ENCODE results near the gene UGT1A5. TPM values are rescaled to one million over a fixed set of nuclear protein-coding genes. Genes with fewer than 3 reads are reported as not detected.

UGT1A5 gene
- total RNA-seq, 1 donor from 2014 or later = 1.2 TPM

GRCh38 chr2:233766416-233766815 is 53.7 kb downstream of the UGT1A5 start:
- Histone ChIP-seq H3K27ac (no peak overlapping the region), H3K27me3 (no peaks in the 10 kb centered on the region), H3K4me3 (no peak overlapping the region), H3K36me3 (no peaks in the 10 kb centered on the region), H3K9me3 (no peaks in the 10 kb centered on the region), H3K4me1 (no peaks in the 10 kb centered on the region)
- no peak for DNase-seq (ENCODE audit: extremely low spot score in 2 of 2)
- TF ChIP-seq POLR2A (IDR thresholded peaks at IDR 0.05) = no peak
- no peak for TF ChIP-seq POLR2AphosphoS5 (IDR thresholded peaks at IDR 0.05; ENCODE audit: insufficient read depth in 1 of 2, low read depth in 1 of 2)
- TF ChIP-seq CTCF (IDR thresholded peaks at IDR 0.05) = no peak
- intact Hi-C loops (cut with DNase I) = no loop called here

- Histone ChIP-seq H3K27ac (no peak overlapping the region), H3K4me3 (no peak overlapping the region), H3K4me1 (no peaks in the 10 kb centered on the region), H3K9me3 (no peaks in the 10 kb centered on the region), H3K27me3 (no peaks in the 10 kb centered on the region), H3K36me3 (no peaks in the 10 kb centered on the region)
- DNase-seq (ENCODE audit: extremely low spot score in 2 of 2) = no peak
- intact Hi-C loops (cut with DNase I) = no loop called here
- no peak for TF ChIP-seq CTCF (IDR thresholded peaks at IDR 0.05)
- no peak for TF ChIP-seq POLR2A (IDR thresholded peaks at IDR 0.05)
- TF ChIP-seq POLR2AphosphoS5 (IDR thresholded peaks at IDR 0.05; ENCODE audit: insufficient read depth in 1 of 2, low read depth in 1 of 2) = no peak
Measured at GRCh38 chr2:233768076-233768475, 55.4 kb downstream of the UGT1A5 start.

GRCh38 chr2:233769260-233769659 is 56.6 kb downstream of the UGT1A5 start:
- no peak overlapping the region for H3K4me3 ChIP-seq
- intact Hi-C loops (cut with DNase I) = no loop called here
- H3K4me1 ChIP-seq = no peaks in the 10 kb centered on the region
- TF ChIP-seq POLR2AphosphoS5 (IDR thresholded peaks at IDR 0.05; ENCODE audit: insufficient read depth in 1 of 2, low read depth in 1 of 2) (no peak), CTCF (IDR thresholded peaks at IDR 0.05) (no peak), POLR2A (IDR thresholded peaks at IDR 0.05) (no peak)
- no peaks in the 10 kb centered on the region for H3K36me3 ChIP-seq
- no peak for DNase-seq (ENCODE audit: extremely low spot score in 2 of 2)
- no peaks in the 10 kb centered on the region for H3K9me3 ChIP-seq
- no peaks in the 10 kb centered on the region for H3K27me3 ChIP-seq
- H3K27ac ChIP-seq = no peak overlapping the region

- Histone ChIP-seq H3K27me3 (no peaks in the 10 kb centered on the region), H3K36me3 (no peaks in the 10 kb centered on the region), H3K4me1 (no peaks in the 10 kb centered on the region), H3K4me3 (no peak overlapping the region), H3K27ac (no peak overlapping the region), H3K9me3 (no peaks in the 10 kb centered on the region)
- intact Hi-C loops (cut with DNase I) = no loop called here
- DNase-seq (ENCODE audit: extremely low spot score in 2 of 2) = no peak
- TF ChIP-seq POLR2A (IDR thresholded peaks at IDR 0.05) = no peak
- no peak for TF ChIP-seq CTCF (IDR thresholded peaks at IDR 0.05)
- TF ChIP-seq POLR2AphosphoS5 (IDR thresholded peaks at IDR 0.05; ENCODE audit: insufficient read depth in 1 of 2, low read depth in 1 of 2) = no peak
Measured at GRCh38 chr2:233772153-233772552, 59.4 kb downstream of the UGT1A5 start.

GRCh38 chr2:233772583-233772982 is 59.9 kb downstream of the UGT1A5 start:
- no peak overlapping the region for H3K4me3 ChIP-seq
- no peak for DNase-seq (ENCODE audit: extremely low spot score in 2 of 2)
- no peaks in the 10 kb centered on the region for H3K36me3 ChIP-seq
- no peaks in the 10 kb centered on the region for H3K27me3 ChIP-seq
- H3K9me3 ChIP-seq = no peaks in the 10 kb centered on the region
- intact Hi-C loops (cut with DNase I) = no loop called here
- H3K27ac ChIP-seq = no peak overlapping the region
- no peaks in the 10 kb centered on the region for H3K4me1 ChIP-seq
- TF ChIP-seq CTCF (IDR thresholded peaks at IDR 0.05) (no peak), POLR2A (IDR thresholded peaks at IDR 0.05) (no peak), POLR2AphosphoS5 (IDR thresholded peaks at IDR 0.05; ENCODE audit: insufficient read depth in 1 of 2, low read depth in 1 of 2) (no peak)

Data from vagina (tissue), 2 donors.